GM12892 (cell line): ENCODE measurements around the gene AP3S2.

ENCODE experiments used
- POLR2A ChIP-seq: IDR thresholded peaks from 2 replicates; pipeline ENCODE4 v1.6.1; 2011; ENCODE audit warnings: low read depth, low read length, control low read depth
- POLR2AphosphoS5 ChIP-seq: IDR thresholded peaks from 2 replicates; pipeline ENCODE4 v1.6.1; 2011; ENCODE audit warnings: low read depth, low read length, control low read depth
- TAF1 ChIP-seq: IDR thresholded peaks from 2 replicates; pipeline ENCODE4 v1.6.1; 2011; ENCODE audit warnings: low read depth, mild to moderate bottlenecking, control low read depth, low read length, borderline replicate concordance

GRCh38 chr15:89905846-89906378, 12.1 kb upstream of the AP3S2 start:
- TF ChIP-seq TAF1 (no peak), POLR2A (no peak), POLR2AphosphoS5 (no peak)
